Measurements from ENCODE around the gene COL23A1.
"Not testable (repeated sequence)": the region's sequence is repeated elsewhere in the genome, so short reads cannot be mapped to it uniquely, and the experiment has no call there.

COL23A1 gene

GRCh38 chr5:178331491-178331996 lies 258.6 kb downstream of the COL23A1 start:
- DNase-seq, result no peak

- DNase-seq, result peak; percentile 2
Observed at GRCh38 chr5:178330791-178331404, 259.3 kb downstream of the COL23A1 start.

GRCh38 chr5:178328826-178329730 lies 261.1 kb downstream of the COL23A1 start:
- no peak for DNase-seq

GRCh38 chr5:178327931-178328711 lies 262.1 kb downstream of the COL23A1 start:
- no peak for DNase-seq

- no peak for DNase-seq
Observed at GRCh38 chr5:178327446-178327845, 262.7 kb downstream of the COL23A1 start.

GRCh38 chr5:178326374-178326715 lies 263.8 kb downstream of the COL23A1 start:
- DNase-seq, result no peak

GRCh38 chr5:178325679-178326373 lies 264.4 kb downstream of the COL23A1 start:
- no peak for DNase-seq

GRCh38 chr5:178325311-178325678 lies 264.9 kb downstream of the COL23A1 start:
- DNase-seq, result no peak

- DNase-seq, result no peak
Observed at GRCh38 chr5:178324481-178325310, 265.5 kb downstream of the COL23A1 start.

- no peak for DNase-seq
Observed at GRCh38 chr5:178323961-178324360, 266.2 kb downstream of the COL23A1 start.

GRCh38 chr5:178323541-178323865 lies 266.7 kb downstream of the COL23A1 start:
- DNase-seq, result no peak

- no peak for DNase-seq
Observed at GRCh38 chr5:178322736-178323540, 267.3 kb downstream of the COL23A1 start.

GRCh38 chr5:178320281-178320855 lies 269.8 kb downstream of the COL23A1 start:
- DNase-seq, result no peak

GRCh38 chr5:178319541-178320041 lies 270.6 kb downstream of the COL23A1 start:
- no peak for DNase-seq

- DNase-seq, result no peak
Observed at GRCh38 chr5:178318893-178319292, 271.3 kb downstream of the COL23A1 start.

GRCh38 chr5:178318382-178318781 lies 271.8 kb downstream of the COL23A1 start:
- DNase-seq, result no peak

- not testable (repeated sequence) for DNase-seq
Observed at GRCh38 chr5:178317727-178318126, 272.5 kb downstream of the COL23A1 start.

- DNase-seq, result no peak
Observed at GRCh38 chr5:178314961-178315820, 275.0 kb downstream of the COL23A1 start.

GRCh38 chr5:178314061-178314660 lies 276.0 kb downstream of the COL23A1 start:
- no peak for DNase-seq
